SU-DHL-6 (cell line): ENCODE results near the gene CCNT2.

ENCODE experiments used
- H2AFZ ChIP-seq: fragments of 200-600 bp; sonication (generic); 2 replicates; pipeline ENCODE4 v1.6.1; 2014; ENCODE audit warnings: low read depth, mild to moderate bottlenecking, moderate library complexity, mixed read lengths, antibody characterized with exemption, low read length; ENCODE audit not compliant: severe bottlenecking
- H3F3A ChIP-seq: fragments of 200-600 bp; shearing (Covaris generic); 2 replicates; pipeline ENCODE4 v1.6.0; 2016; ENCODE audit warnings: antibody characterized with exemption, mild to moderate bottlenecking; ENCODE audit not compliant: insufficient read depth
- H3K27ac ChIP-seq: fragments of 200-600 bp; sonication (generic); 2 replicates; pipeline ENCODE4 v1.5.1; 2016; ENCODE audit warnings: low read depth, mild to moderate bottlenecking, low read length, moderate library complexity, mixed read lengths
- H3K27me3 ChIP-seq: fragments of 200-600 bp; sonication (generic), shearing (Covaris generic); 2 replicates; pipeline ENCODE4 v1.6.0; 2014; ENCODE audit warnings: mild to moderate bottlenecking, low read length
- H3K36me3 ChIP-seq: fragments of 200-600 bp; sonication (generic); 2 replicates; pipeline ENCODE4 v1.6.1; 2014; ENCODE audit warnings: mild to moderate bottlenecking, low read length, mixed read lengths
- H3K4me2 ChIP-seq: fragments of 300-600, 200-600 bp; shearing (Covaris generic), sonication (generic); 2 replicates; pipeline ENCODE4 v1.6.0; 2014; ENCODE audit warnings: low read length, low read depth, mild to moderate bottlenecking; ENCODE audit not compliant: poor library complexity, severe bottlenecking
- H3K4me3 ChIP-seq: fragments of 200-600 bp; sonication (generic); 2 replicates; pipeline ENCODE4 v1.5.1; 2014; ENCODE audit warnings: antibody characterized with exemption, low read length, mild to moderate bottlenecking, mixed read lengths; ENCODE audit not compliant: insufficient read depth, poor library complexity, severe bottlenecking
- H3K79me2 ChIP-seq: fragments of 200-600 bp; sonication (generic); 2 replicates; pipeline ENCODE4 v1.6.1; 2014; ENCODE audit warnings: mild to moderate bottlenecking, low read length, moderate library complexity; ENCODE audit not compliant: insufficient read depth
- H3K9ac ChIP-seq: fragments of 200-600 bp; sonication (generic); 2 replicates; pipeline ENCODE4 v1.7.0; 2014; ENCODE audit warnings: mild to moderate bottlenecking, low read length
- H3K9me2 ChIP-seq: fragments of 200-600 bp; sonication (generic); replicated peaks from 2 replicates; pipeline ENCODE4 v1.6.1; 2014; ENCODE audit warnings: low read length; ENCODE audit not compliant: insufficient read depth
- H3K9me3 ChIP-seq: fragments of 200-600 bp; sonication (generic); 2 replicates; pipeline ENCODE4 v1.6.1; 2014; ENCODE audit warnings: low read length, mixed read lengths; ENCODE audit not compliant: insufficient read depth
- H4K20me1 ChIP-seq: fragments of 200-600 bp; sonication (generic); 2 replicates; pipeline ENCODE4 v1.6.1; 2014; ENCODE audit warnings: low read depth, mild to moderate bottlenecking, antibody characterized with exemption, low read length, moderate library complexity, mixed read lengths
- CTCF ChIP-seq: fragments of 200-600 bp; sonication (generic); IDR thresholded peaks from one replicate; pipeline ENCODE4 v1.5.1; 2017; ENCODE audit warnings: antibody characterized with exemption, mild to moderate bottlenecking, low read length, moderate library complexity; ENCODE audit not compliant: insufficient read depth, poor library complexity, severe bottlenecking
- EZH2phosphoT487 ChIP-seq: fragments of 200-600 bp; sonication (generic), shearing (Covaris generic); conservative IDR thresholded peaks from 2 replicates; pipeline ENCODE4 v1.6.1; 2018; ENCODE audit warnings: mild to moderate bottlenecking, antibody characterized with exemption, low read length, moderate library complexity, mixed read lengths

CCNT2 gene

GRCh38 chr2:134979221-134979620 is 60.6 kb downstream of the CCNT2 start:
- Histone ChIP-seq H3K36me3 (no peaks in the 10 kb centered on the region), H2AFZ (no peak overlapping the region), H3K9me2 (no peaks in the 10 kb centered on the region), H4K20me1 (no peaks in the 10 kb centered on the region), H3K9me3 (no peaks in the 10 kb centered on the region), H3F3A (no peaks in the 10 kb centered on the region), H3K79me2 (no peaks in the 10 kb centered on the region), H3K9ac (no peak overlapping the region), H3K4me3 (no peak overlapping the region), H3K27ac (no peak overlapping the region), H3K4me2 (no peak overlapping the region), H3K27me3 (no peaks in the 10 kb centered on the region)
- TF ChIP-seq EZH2phosphoT487 (no peak), CTCF (no peak)

GRCh38 chr2:134980639-134981038 is 62.0 kb downstream of the CCNT2 start:
- TF ChIP-seq EZH2phosphoT487 (no peak), CTCF (no peak)
- Histone ChIP-seq H3K4me2 (no peak overlapping the region), H3K9me2 (no peaks in the 10 kb centered on the region), H3K9me3 (no peaks in the 10 kb centered on the region), H3K79me2 (no peaks in the 10 kb centered on the region), H3K9ac (no peak overlapping the region), H4K20me1 (no peaks in the 10 kb centered on the region), H3K36me3 (no peaks in the 10 kb centered on the region), H3F3A (no peaks in the 10 kb centered on the region), H3K27ac (no peak overlapping the region), H2AFZ (no peak overlapping the region), H3K4me3 (no peak overlapping the region), H3K27me3 (no peaks in the 10 kb centered on the region)

- Histone ChIP-seq H3K4me3 (no peak overlapping the region), H3K36me3 (no peaks in the 10 kb centered on the region), H3F3A (no peaks in the 10 kb centered on the region), H3K9me2 (no peaks in the 10 kb centered on the region), H3K4me2 (no peak overlapping the region), H4K20me1 (no peaks in the 10 kb centered on the region), H3K9ac (no peak overlapping the region), H3K9me3 (no peaks in the 10 kb centered on the region), H3K27me3 (no peaks in the 10 kb centered on the region), H3K79me2 (no peaks in the 10 kb centered on the region), H2AFZ (no peak overlapping the region), H3K27ac (no peak overlapping the region)
- TF ChIP-seq CTCF (no peak), EZH2phosphoT487 (no peak)
These were observed 64.0 kb downstream of the CCNT2 start for GRCh38 chr2:134982603-134983002.
